ENCODE data around the gene WIPF3. TPM values are rescaled to one million over a fixed set of nuclear protein-coding genes. Genes with fewer than 3 reads are reported as not detected.

The WIPF3 gene
- total RNA-seq, 1 experiment from 2014 or later: not detected

Other genes starting within 250 kb of the WIPF3 start
- gene PRR15, start 242.7 kb upstream of the WIPF3 start, total RNA-seq (2014; rRNA removed; shearing (Covaris generic)): not detected in 2 replicates
- gene SCRN1, start 183.3 kb downstream of the WIPF3 start, total RNA-seq (2014; rRNA removed; shearing (Covaris generic)): 162 and 171 TPM in 2 replicates
- 23.7 and 29.7 TPM in 2 replicates for gene FKBP14, start 220.2 kb downstream of the WIPF3 start, total RNA-seq (2014; rRNA removed; shearing (Covaris generic))
- 25.4 and 26.2 TPM in 2 replicates for gene PLEKHA8, start 221.9 kb downstream of the WIPF3 start, total RNA-seq (2014; rRNA removed; shearing (Covaris generic))

Data from SJCRH30 (cell line).